Measurements from ENCODE around the gene SLC4A4. TPM values are rescaled to one million over a fixed set of nuclear protein-coding genes. Genes with fewer than 3 reads are reported as not detected.

Gene SLC4A4
- total and polyA plus RNA-seq, 2 donors (not counting 1 experiment from before 2014, with no cell fraction given): 12.2 to 33.4 TPM

DNA sequence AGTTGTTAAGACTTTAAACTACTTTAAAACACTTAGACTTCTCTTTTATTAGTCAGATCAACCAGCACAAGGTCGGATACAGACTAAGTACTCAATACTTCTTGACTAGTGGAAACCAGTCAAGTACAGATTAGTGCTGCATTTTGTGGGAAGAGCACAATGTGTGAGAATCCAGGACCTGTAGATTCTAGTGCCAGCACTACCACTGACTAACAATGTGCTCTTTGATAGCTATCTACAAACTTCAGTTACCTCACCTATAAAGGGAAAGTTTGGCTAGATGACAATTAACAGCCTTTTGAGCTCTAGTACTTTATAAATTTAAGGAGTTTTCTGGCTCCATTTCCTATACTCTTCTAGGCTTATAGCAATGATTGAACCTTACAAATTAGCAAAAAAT is 181.5 kb downstream of the SLC4A4 start:
- H3K27ac ChIP-seq (ENCODE audit: insufficient read depth, low read length): no peak overlapping the region
- H2AFZ ChIP-seq (ENCODE audit: low read length): no peak overlapping the region
- no peak overlapping the region for H3K4me3 ChIP-seq (replicated peaks in 1 of 4; ENCODE audit: control extremely low read depth in 1 of 4, insufficient read depth in 1 of 4, low read depth in 3 of 4, low read length in 4 of 4)
- H3K9ac ChIP-seq (ENCODE audit: insufficient read depth, low read length): no peak overlapping the region
- H3K27me3 ChIP-seq (ENCODE audit: control insufficient read depth, insufficient read depth, low read length): no peaks in the 10 kb centered on the region
- no peak for DNase-seq (ENCODE audit: low read depth in 2 of 2)
- H3K4me1 ChIP-seq (ENCODE audit: control insufficient read depth, extremely low read depth, insufficient read depth, low read length): no peaks in the 10 kb centered on the region
- H3K36me3 ChIP-seq (ENCODE audit: control insufficient read depth, insufficient read depth, low read length): no peaks in the 10 kb centered on the region
- H3K4me2 ChIP-seq (ENCODE audit: extremely low read depth, insufficient read depth, low read length): no peak overlapping the region
- no peaks in the 10 kb centered on the region for H3K79me2 ChIP-seq (ENCODE audit: control insufficient read depth, insufficient read depth, low read length)
- H3K9me3 ChIP-seq (ENCODE audit: control insufficient read depth, insufficient read depth, low read depth, low read length): no peaks in the 10 kb centered on the region
- TF ChIP-seq EZH2 (IDR thresholded peaks at IDR 0.05; ENCODE audit: low read length, missing control alignments): no peak
- no peak for TF ChIP-seq CTCF (conservative IDR thresholded peaks at IDR 0.05 in 1 of 2, IDR thresholded peaks at IDR 0.05 in 1 of 2; ENCODE audit: low read depth in 1 of 2, low read length in 2 of 2)
- no peaks in the 10 kb centered on the region for H4K20me1 ChIP-seq (ENCODE audit: control insufficient read depth, extremely low read depth, insufficient read depth, low read length)

DNA sequence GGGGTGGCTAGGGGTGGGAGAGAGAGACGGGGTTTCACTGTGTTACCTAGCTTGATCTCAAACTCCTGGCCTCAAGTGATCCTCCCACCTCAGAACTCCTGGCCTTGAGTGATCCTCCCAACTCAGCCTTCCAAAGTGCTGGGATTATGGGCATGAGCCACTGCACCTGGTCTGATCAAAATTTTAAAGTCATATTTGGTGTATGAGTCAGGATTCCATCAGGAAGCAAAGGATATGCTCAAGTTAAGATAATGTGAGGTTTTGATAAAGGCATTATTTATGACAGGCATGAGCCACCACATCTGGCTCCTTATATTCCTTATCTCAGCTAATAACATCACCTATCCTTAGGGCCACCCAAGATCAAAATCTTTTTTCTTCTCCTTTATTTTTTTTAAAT is 182.0 kb downstream of the SLC4A4 start:
- peak in 1 of 2 donors; percentile 38 for DNase-seq (ENCODE audit: low read depth in 2 of 2)

DNA sequence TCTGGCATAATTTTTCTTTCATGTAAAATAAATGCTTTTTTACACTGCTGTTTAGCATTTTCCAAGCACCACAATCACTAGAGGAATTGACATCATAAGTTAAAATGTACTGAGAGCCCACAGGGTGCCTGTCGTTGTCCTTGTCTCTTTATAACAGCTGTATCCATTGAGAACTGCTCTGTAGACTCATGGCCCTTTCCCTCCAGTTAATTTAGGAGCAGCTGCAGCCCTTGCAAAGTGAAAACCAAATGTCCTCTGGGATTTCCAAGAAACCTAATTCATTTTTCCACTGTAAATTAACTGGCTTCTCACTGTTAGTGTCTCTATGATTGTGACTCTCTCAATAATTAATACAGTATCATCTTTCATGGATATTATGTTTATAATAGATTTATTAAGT is 185.9 kb downstream of the SLC4A4 start:
- Histone ChIP-seq H3K4me3 (replicated peaks in 1 of 4; ENCODE audit: control extremely low read depth in 1 of 4, insufficient read depth in 1 of 4, low read depth in 3 of 4, low read length in 4 of 4) (no peak overlapping the region), H3K27me3 (ENCODE audit: control insufficient read depth, insufficient read depth, low read length) (no peaks in the 10 kb centered on the region), H3K79me2 (ENCODE audit: control insufficient read depth, insufficient read depth, low read length) (no peaks in the 10 kb centered on the region), H3K27ac (ENCODE audit: insufficient read depth, low read length) (no peak overlapping the region), H3K9me3 (ENCODE audit: control insufficient read depth, insufficient read depth, low read depth, low read length) (no peaks in the 10 kb centered on the region), H3K36me3 (ENCODE audit: control insufficient read depth, insufficient read depth, low read length) (no peaks in the 10 kb centered on the region), H2AFZ (ENCODE audit: low read length) (no peak overlapping the region), H3K4me1 (ENCODE audit: control insufficient read depth, extremely low read depth, insufficient read depth, low read length) (no peaks in the 10 kb centered on the region), H3K9ac (ENCODE audit: insufficient read depth, low read length) (no peak overlapping the region), H3K4me2 (ENCODE audit: extremely low read depth, insufficient read depth, low read length) (no peak overlapping the region), H4K20me1 (ENCODE audit: control insufficient read depth, extremely low read depth, insufficient read depth, low read length) (no peaks in the 10 kb centered on the region)
- TF ChIP-seq CTCF (conservative IDR thresholded peaks at IDR 0.05 in 1 of 2, IDR thresholded peaks at IDR 0.05 in 1 of 2; ENCODE audit: low read depth in 1 of 2, low read length in 2 of 2) (no peak), EZH2 (IDR thresholded peaks at IDR 0.05; ENCODE audit: low read length, missing control alignments) (no peak)
- no peak for DNase-seq (ENCODE audit: low read depth in 2 of 2)

More for the DNA sequence above, 182.0 kb downstream of the SLC4A4 start:
- Histone ChIP-seq H3K4me2 (ENCODE audit: extremely low read depth, insufficient read depth, low read length) (no peak overlapping the region), H3K79me2 (ENCODE audit: control insufficient read depth, insufficient read depth, low read length) (no peaks in the 10 kb centered on the region), H3K36me3 (ENCODE audit: control insufficient read depth, insufficient read depth, low read length) (no peaks in the 10 kb centered on the region), H2AFZ (ENCODE audit: low read length) (no peak overlapping the region), H3K27ac (ENCODE audit: insufficient read depth, low read length) (no peak overlapping the region), H3K9me3 (ENCODE audit: control insufficient read depth, insufficient read depth, low read depth, low read length) (no peaks in the 10 kb centered on the region), H3K9ac (ENCODE audit: insufficient read depth, low read length) (no peak overlapping the region), H3K27me3 (ENCODE audit: control insufficient read depth, insufficient read depth, low read length) (no peaks in the 10 kb centered on the region), H4K20me1 (ENCODE audit: control insufficient read depth, extremely low read depth, insufficient read depth, low read length) (no peaks in the 10 kb centered on the region), H3K4me3 (replicated peaks in 1 of 4; ENCODE audit: control extremely low read depth in 1 of 4, insufficient read depth in 1 of 4, low read depth in 3 of 4, low read length in 4 of 4) (no peak overlapping the region), H3K4me1 (ENCODE audit: control insufficient read depth, extremely low read depth, insufficient read depth, low read length) (no peaks in the 10 kb centered on the region)
- no peak for TF ChIP-seq CTCF (conservative IDR thresholded peaks at IDR 0.05 in 1 of 2, IDR thresholded peaks at IDR 0.05 in 1 of 2; ENCODE audit: low read depth in 1 of 2, low read length in 2 of 2)
- TF ChIP-seq EZH2 (IDR thresholded peaks at IDR 0.05; ENCODE audit: low read length, missing control alignments): no peak

All from fibroblast of lung (primary cell).